PC-9 (cell line): ENCODE measurements around the gene GCK. TPM values are rescaled to one million over a fixed set of nuclear protein-coding genes. Genes with fewer than 3 reads are reported as not detected.

Experiments used
- BruUV-seq: library from RNA; stranded (reverse); fragments of 400-500 nt; replicated peaks from 2 replicates; lab custom pipeline; 2021; lab: Mats Ljungman, UMichigan
- CTCF ChIA-PET: fragments of 300-600 bp; sonication (Branson Sonifier 250); formaldehyde crosslinking; loops from one replicate; lab custom pipeline; 2022; ENCODE audit warnings: antibody characterized with exemption; lab: Charles Lee
- POLR2A ChIA-PET: fragments of 300-600 bp; sonication (Branson Sonifier 250); formaldehyde crosslinking; loops from one replicate; lab custom pipeline; 2022; ENCODE audit warnings: antibody characterized with exemption; ENCODE audit not compliant: unreplicated experiment; lab: Charles Lee
- DNase-seq, 2 experiments: peaks; one replicate each; pipeline versions ENCODE4 v3.0.0 to v3.0.0-alpha.2; 2015 to 2022; ENCODE audit warnings: mixed read lengths in 1 of 2
- H2AFZ ChIP-seq: fragments of 200-600 bp; sonication (generic); 2 replicates; pipeline ENCODE4 v1.8.1; 2017; ENCODE audit warnings: antibody characterized with exemption
- H3F3A ChIP-seq: fragments of 200-600 bp; sonication (generic); 2 replicates; pipeline ENCODE4 v1.8.1; 2017; ENCODE audit warnings: antibody characterized with exemption, mild to moderate bottlenecking, low read depth; ENCODE audit not compliant: insufficient read depth
- H3K27ac ChIP-seq: fragments of 200-600 bp; sonication (generic); 2 replicates; pipeline ENCODE4 v1.6.1; 2016; ENCODE audit warnings: mixed run types
- H3K27me3 ChIP-seq: fragments of 200-600 bp; sonication (generic); 2 replicates; pipeline ENCODE4 v1.6.1; 2016; ENCODE audit warnings: low read depth, mixed run types; ENCODE audit not compliant: insufficient read depth
- H3K36me3 ChIP-seq: fragments of 200-600 bp; sonication (generic); 2 replicates; pipeline ENCODE4 v1.6.1; 2016; ENCODE audit warnings: low read depth, mixed run types
- H3K4me1 ChIP-seq: fragments of 200-600 bp; sonication (generic); replicated peaks from 2 replicates; pipeline ENCODE4 v1.6.1; 2016; ENCODE audit warnings: mixed run types; ENCODE audit not compliant: insufficient read depth
- H3K4me2 ChIP-seq: fragments of 200-600 bp; sonication (generic); 2 replicates; pipeline ENCODE4 v1.6.1; 2017; ENCODE audit warnings: mixed run types
- H3K4me3 ChIP-seq: fragments of 200-600 bp; sonication (generic); 2 replicates; pipeline ENCODE4 v1.6.1; 2016; ENCODE audit warnings: mixed run types
- H3K79me2 ChIP-seq: fragments of 200-600 bp; sonication (generic); 2 replicates; pipeline ENCODE4 v1.6.1; 2017; ENCODE audit warnings: low read depth, mixed run types
- H3K9me2 ChIP-seq: fragments of 200-600 bp; sonication (generic); 2 replicates; pipeline ENCODE4 v1.8.1; 2017; ENCODE audit warnings: mild to moderate bottlenecking; ENCODE audit not compliant: insufficient read depth
- H3K9me3 ChIP-seq: fragments of 200-600 bp; sonication (generic); 2 replicates; pipeline ENCODE4 v1.8.1; 2016; ENCODE audit warnings: low read depth; ENCODE audit not compliant: insufficient read depth
- H4K20me1 ChIP-seq: fragments of 200-600 bp; sonication (generic); 2 replicates; pipeline ENCODE4 v1.8.1; 2017; ENCODE audit not compliant: insufficient read depth
- EZH2 ChIP-seq: fragments of 200-600 bp; sonication (generic); IDR thresholded peaks from 2 replicates; pipeline ENCODE4 v1.8.0; 2017; ENCODE audit warnings: antibody characterized with exemption, low read depth
- intact Hi-C: fragments of 100-400 bp; cut with micrococcal nuclease; formaldehyde crosslinking; loops from one replicate; pipeline ENCODE4 v1.10.0; 2022; ENCODE audit not compliant: unreplicated experiment
- total RNA-seq: library from RNA; stranded (reverse); gene quantifications from 2 replicates; pipeline ENCODE4 v1.2.3, GENCODE V29; 2021
- TF ChIP-seq, protein P1 (sequence below): fragments of 200-600 bp; sonication (generic); conservative IDR thresholded peaks from 2 replicates; pipeline ENCODE4 v1.6.1; 2017; ENCODE audit warnings: mixed run types, antibody characterized with exemption, mild to moderate bottlenecking, moderate library complexity

The GCK gene
- total RNA-seq, 1 experiment from 2014 or later: not detected

DNA sequence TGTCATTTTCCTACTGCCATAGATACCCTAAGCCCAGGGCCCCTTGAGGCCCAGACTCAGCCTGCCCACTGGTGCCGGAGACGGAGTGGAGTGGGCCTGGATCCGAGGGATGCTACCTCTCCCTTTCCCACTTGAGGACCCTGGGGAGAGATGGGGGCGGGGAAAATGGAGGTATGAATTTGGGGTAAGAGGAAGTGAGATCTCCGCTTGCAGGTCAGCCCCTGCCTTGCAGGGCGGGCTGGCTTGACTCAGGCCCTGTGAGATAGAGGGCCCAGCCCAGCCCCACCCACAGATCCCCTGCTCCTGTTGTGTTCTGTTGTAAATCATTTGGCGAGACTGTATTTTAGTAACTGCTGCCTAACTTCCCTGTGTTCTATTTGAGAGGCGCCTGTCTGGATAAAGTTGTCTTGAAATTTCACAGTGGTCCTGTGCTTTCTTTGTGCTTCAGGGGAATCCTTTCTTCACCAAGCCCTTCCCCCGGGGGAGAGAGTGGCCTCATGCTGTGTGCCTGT is 24.7 kb upstream of the GCK start:
- DNase-seq: no peak
- Histone ChIP-seq H3F3A (peaks cover 13% of the 10 kb centered on the region; the same call in 1 of the 2 replicates), H2AFZ (no peak overlapping the region), H3K4me1 (no peaks in the 10 kb centered on the region), H4K20me1 (no peaks in the 10 kb centered on the region; the same call in 1 of the 2 replicates), H3K79me2 (no peaks in the 10 kb centered on the region), H3K27ac (no peak overlapping the region), H3K27me3 (no peaks in the 10 kb centered on the region), H3K4me3 (no peak overlapping the region), H3K9me3 (no peaks in the 10 kb centered on the region), H3K36me3 (peaks cover 27% of the 10 kb centered on the region), H3K4me2 (no peak overlapping the region), H3K9me2 (no peaks in the 10 kb centered on the region)
- TSS peak; percentile 10 for BruUV-seq
- ChIA-PET POLR2A (interaction anchor here (0.7 kb wide), 1 partner anchor 90 kb away, joined by 3 read pairs; no protein-coding TSS in a partner anchor), CTCF (interaction anchor here (1.0 to 1.2 kb wide), 2 partner anchors 83 to 194 kb away, joined by 4 to 7 read pairs; no protein-coding TSS in a partner anchor)
- intact Hi-C loops: loop anchor here (5.0 kb wide), 1 partner anchor 263 kb away; no protein-coding TSS in a partner anchor
- no peak for TF ChIP-seq EZH2
- TF ChIP-seq, protein P1, sequence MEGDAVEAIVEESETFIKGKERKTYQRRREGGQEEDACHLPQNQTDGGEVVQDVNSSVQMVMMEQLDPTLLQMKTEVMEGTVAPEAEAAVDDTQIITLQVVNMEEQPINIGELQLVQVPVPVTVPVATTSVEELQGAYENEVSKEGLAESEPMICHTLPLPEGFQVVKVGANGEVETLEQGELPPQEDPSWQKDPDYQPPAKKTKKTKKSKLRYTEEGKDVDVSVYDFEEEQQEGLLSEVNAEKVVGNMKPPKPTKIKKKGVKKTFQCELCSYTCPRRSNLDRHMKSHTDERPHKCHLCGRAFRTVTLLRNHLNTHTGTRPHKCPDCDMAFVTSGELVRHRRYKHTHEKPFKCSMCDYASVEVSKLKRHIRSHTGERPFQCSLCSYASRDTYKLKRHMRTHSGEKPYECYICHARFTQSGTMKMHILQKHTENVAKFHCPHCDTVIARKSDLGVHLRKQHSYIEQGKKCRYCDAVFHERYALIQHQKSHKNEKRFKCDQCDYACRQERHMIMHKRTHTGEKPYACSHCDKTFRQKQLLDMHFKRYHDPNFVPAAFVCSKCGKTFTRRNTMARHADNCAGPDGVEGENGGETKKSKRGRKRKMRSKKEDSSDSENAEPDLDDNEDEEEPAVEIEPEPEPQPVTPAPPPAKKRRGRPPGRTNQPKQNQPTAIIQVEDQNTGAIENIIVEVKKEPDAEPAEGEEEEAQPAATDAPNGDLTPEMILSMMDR: no peak

DNA sequence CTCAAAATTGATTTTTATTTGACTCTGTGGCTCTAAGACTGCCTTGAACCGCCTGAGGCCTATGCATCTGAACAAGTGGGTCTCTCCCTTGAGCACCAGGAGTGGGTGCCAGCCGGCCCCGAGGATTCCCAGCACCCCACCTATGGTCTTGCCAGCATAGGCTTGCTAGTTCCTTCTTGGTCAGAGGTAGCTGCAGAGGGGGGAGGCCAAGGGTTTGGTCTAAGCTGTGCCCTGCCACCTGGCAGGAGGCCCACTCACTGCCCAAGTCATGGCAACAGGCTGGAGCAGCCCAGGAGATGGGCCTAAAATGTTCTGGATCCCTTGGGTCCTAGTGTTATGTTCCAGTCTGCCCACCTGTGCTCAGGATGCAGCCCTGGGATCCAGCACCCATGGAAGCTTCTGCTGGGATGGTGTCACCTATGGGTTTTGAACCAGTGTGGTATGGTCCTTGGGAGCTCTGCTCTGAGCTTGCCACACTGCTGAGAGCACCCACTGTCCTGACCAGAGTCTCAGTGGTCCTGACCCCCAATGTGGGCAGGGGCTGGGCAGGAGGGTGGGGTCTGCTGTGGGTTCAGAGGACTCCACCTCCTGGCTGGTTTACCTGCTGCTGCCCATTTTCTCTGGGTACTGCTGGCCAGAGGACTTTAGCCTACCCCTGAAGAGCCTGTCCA is 24.1 kb upstream of the GCK start:
- Histone ChIP-seq H3K27me3 (no peaks in the 10 kb centered on the region), H3K4me1 (no peaks in the 10 kb centered on the region), H3K27ac (no peak overlapping the region), H4K20me1 (no peaks in the 10 kb centered on the region; the same call in 1 of the 2 replicates), H3K36me3 (peaks cover 33% of the 10 kb centered on the region), H3K9me3 (no peaks in the 10 kb centered on the region), H2AFZ (no peak overlapping the region), H3K4me2 (no peak overlapping the region), H3F3A (peaks cover 13% of the 10 kb centered on the region; the same call in 1 of the 2 replicates), H3K79me2 (no peaks in the 10 kb centered on the region), H3K4me3 (no peak overlapping the region), H3K9me2 (no peaks in the 10 kb centered on the region)
- no peak for DNase-seq
- intact Hi-C loops: loop anchor here (5.0 kb wide), 1 partner anchor 264 kb away; no protein-coding TSS in a partner anchor
- ChIA-PET POLR2A (no interaction called here), CTCF (interaction anchor here (0.7 kb wide), 1 partner anchor 82 kb away, joined by 3 read pairs; no protein-coding TSS in a partner anchor)
- TF ChIP-seq EZH2: no peak
- TF ChIP-seq, protein P1: no peak
- BruUV-seq: no TSS peak

DNA sequence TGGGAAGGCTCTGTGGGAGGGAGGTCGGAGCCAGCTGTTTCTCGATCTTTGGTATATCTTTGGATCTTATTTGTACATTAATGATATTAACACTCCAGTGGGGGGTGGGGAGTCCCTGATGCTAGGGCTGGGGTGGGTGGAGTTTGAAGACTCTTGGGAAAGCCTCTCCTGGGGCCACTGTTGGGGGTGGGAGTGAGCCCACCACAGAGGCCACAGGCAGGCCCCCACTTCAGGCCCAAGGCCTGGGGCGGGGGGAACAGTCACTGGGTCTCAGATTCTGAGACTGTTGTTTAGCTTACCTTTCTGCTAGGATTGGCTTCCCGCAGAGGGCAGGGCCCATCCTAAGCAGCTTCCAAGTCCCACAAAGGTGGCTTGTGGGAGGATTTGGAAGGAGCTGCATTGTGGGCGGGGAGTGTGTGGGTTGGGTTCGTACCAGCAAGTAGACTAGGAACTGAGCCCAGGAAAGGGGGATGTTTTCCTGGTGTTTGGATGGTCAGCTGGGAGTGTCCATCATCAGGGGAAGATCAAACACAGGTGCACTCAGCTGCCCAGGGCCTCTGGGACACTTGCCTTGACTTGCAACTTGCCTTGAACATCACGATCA is 23.4 kb upstream of the GCK start:
- Histone ChIP-seq H3K9me2 (no peaks in the 10 kb centered on the region), H3K79me2 (no peaks in the 10 kb centered on the region), H3K27ac (no peak overlapping the region), H3K4me1 (no peaks in the 10 kb centered on the region), H3K4me2 (no peak overlapping the region), H4K20me1 (no peaks in the 10 kb centered on the region; the same call in 1 of the 2 replicates), H3K4me3 (no peak overlapping the region), H3K9me3 (no peaks in the 10 kb centered on the region), H3F3A (peaks cover 13% of the 10 kb centered on the region; the same call in 1 of the 2 replicates), H2AFZ (no peak overlapping the region), H3K36me3 (peaks cover 36% of the 10 kb centered on the region), H3K27me3 (no peaks in the 10 kb centered on the region)
- TF ChIP-seq, protein P1: no peak
- no peak for TF ChIP-seq EZH2
- ChIA-PET POLR2A (interaction anchor here (0.7 to 0.8 kb wide), 2 partner anchors 35 to 85 kb away, joined by 4 to 7 read pairs; no protein-coding TSS in a partner anchor), CTCF (interaction anchor here (0.6 to 0.7 kb wide), 2 partner anchors 81 to 799 kb away, joined by 3 to 9 read pairs; no protein-coding TSS in a partner anchor)
- no TSS peak for BruUV-seq
- no peak for DNase-seq
- intact Hi-C loops: loop anchor here (5.0 kb wide), 1 partner anchor 265 kb away; no protein-coding TSS in a partner anchor
